Daoy (cell line): ENCODE measurements around the gene ADAMTS3. TPM values are rescaled to one million over a fixed set of nuclear protein-coding genes. Genes with fewer than 3 reads are reported as not detected.
A peak's percentile ranks its signal among the peaks of the same experiment; 100 is the strongest.

ENCODE experiments used
- DNase-seq: peaks from one replicate; pipeline ENCODE4 v3.0.0-alpha.2; 2015; ENCODE audit warnings: low read depth
- total RNA-seq: library from RNA; depleted of rRNA; stranded (reverse); fragments of >200 nt; shearing (Covaris generic); gene quantifications from 2 replicates; pipeline ENCODE4 v1.2.3, GENCODE V29; 2014; rRNA removed

ADAMTS3 gene
- 0.57 and 1.6 TPM in 2 replicates for total RNA-seq

DNA sequence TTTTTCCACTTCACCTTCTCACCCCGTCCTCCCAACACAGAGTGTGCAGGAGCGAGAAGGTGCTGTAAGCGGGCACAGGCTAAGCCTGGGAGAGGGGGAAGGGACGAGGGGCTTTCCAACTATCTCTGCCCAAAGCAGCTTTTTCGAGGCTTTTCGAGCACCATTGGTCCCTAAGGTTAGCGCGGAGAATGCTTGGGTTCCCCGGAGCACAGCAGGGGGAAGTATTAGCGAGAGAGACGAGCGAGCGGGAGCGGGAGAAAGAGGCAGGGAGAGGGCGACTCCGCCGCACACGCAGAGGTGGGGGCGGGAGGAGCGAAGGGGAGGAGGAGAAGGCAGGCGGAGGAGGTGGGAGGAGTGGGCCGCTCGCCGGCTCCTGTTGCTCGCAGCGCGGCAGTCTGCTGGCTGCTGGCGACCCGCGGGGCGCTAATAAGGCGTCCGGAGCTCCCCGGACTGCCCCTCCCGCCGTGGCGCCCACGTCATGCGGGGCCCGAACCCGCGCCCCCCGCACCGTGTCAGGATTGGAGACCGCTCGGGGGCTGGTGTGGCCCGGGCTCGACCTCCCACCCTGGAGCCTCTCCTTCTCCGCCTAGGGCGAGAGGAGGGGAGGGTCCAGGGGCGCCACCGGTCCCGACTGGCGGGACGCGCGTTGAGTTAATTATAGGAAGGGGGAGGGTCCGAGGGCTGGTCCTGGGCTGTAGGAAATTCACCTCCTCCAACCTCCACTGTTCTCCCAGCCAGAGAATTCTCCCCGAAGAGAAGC, at the start of gene ADAMTS3:
ADAMTS3 (minus strand) TSS at position 263 of the 760 bp plus-strand sequence. CDS start 459 bp downstream, outside the sequence.
- DNase-seq, result peak; percentile 46

DNA sequence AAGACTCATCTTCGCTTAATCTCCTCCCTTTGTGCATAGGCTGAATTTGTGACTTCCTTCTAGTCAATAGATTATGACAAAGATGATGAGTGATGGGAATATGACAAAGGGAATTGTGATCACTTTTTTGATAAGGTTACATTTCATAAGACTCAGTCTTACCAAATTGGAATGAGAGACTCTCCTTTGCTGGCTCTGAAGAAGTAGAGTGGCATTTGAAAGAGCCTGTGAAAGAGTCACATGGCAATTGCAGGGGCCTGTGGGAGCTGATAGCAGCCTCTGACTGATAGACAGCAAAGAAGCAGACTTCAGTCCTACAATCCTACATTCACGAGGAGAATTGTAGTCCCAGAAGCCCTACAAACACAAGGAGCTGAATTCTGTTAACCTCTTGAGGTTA, 44.9 kb upstream of the ADAMTS3 start:
- no peak for DNase-seq

DNA sequence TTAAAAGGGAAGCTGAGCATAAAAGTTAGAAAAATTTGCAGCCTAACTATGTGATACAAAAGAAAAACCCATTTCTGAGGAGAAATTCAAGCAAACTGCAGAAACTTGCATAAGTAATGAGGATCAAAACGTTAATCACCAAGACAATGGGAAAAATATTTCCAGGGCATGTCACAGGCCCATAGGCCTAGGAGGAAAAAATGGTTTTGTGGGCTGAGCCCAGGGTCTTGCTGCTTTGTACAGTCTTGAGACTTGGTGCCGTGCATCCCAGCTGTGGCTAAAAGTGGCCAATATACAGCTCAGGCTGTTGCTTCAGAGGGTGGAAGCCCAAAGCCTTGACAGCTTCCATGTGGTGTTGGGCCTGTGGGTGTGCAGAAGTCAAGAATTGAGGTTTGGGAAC, 37.7 kb upstream of the ADAMTS3 start:
- DNase-seq, result no peak

DNA sequence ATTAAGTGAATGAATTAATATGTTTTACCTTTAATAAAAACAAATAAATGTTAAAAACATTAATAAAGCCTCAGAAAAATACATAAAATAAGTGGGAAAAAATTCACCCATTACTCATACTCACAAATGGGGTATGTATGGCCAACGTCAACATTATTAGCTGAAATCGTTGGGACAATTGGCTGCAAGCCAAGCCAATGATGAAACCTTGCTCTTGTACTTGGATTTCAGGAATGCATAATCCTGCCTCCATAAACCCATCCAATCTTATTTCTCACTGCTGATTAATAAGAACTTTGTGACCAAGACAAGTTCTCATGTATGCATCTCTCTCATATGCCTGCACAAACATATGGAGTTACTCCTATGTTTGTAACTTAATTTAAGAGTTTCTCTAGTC, 35.3 kb upstream of the ADAMTS3 start:
- no peak for DNase-seq

DNA sequence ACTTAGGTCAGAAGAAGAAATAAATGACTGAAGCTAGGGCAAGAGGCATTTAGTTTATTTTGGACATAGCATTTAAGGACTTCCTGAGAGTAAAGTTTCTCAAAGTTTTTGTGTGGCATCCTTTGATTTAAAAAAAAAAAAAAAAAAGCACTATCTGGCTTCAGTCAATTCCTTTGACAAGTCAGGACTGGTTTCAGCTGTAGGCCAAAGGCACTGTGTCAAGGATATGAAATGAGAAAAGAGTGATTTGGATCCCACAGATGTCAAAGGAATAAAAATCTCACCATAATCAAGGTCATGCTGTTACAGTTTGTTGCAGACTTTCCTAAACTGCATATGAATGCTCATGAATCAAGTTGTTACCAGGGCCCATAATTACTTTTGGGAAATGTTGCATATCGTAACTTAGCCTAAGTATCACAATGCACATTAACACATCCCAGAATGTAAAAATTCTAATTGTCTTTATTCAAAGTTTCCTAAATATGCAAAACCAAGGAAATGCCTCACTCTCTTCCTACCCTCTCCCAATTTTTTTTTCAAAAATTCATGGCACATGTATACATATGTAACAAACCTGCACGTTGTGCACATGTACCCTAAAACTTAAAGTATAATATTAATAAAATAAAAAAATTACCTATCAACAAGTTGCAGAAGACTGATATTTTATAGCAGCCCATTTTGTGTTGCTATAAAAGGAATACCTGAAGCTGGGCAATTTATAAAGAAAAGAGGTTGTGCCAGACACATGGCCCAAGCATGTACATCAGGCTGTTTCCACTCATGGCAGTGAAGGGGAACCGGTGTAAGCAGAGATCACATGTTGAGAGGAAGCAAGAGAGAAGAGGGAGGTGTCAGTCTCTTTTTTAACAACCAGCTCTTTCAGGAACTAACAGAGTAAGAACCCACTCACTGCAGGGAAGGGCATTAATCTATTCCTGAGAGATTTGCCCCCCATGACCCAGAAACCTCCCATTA, 33.7 kb upstream of the ADAMTS3 start:
- no peak for DNase-seq

DNA sequence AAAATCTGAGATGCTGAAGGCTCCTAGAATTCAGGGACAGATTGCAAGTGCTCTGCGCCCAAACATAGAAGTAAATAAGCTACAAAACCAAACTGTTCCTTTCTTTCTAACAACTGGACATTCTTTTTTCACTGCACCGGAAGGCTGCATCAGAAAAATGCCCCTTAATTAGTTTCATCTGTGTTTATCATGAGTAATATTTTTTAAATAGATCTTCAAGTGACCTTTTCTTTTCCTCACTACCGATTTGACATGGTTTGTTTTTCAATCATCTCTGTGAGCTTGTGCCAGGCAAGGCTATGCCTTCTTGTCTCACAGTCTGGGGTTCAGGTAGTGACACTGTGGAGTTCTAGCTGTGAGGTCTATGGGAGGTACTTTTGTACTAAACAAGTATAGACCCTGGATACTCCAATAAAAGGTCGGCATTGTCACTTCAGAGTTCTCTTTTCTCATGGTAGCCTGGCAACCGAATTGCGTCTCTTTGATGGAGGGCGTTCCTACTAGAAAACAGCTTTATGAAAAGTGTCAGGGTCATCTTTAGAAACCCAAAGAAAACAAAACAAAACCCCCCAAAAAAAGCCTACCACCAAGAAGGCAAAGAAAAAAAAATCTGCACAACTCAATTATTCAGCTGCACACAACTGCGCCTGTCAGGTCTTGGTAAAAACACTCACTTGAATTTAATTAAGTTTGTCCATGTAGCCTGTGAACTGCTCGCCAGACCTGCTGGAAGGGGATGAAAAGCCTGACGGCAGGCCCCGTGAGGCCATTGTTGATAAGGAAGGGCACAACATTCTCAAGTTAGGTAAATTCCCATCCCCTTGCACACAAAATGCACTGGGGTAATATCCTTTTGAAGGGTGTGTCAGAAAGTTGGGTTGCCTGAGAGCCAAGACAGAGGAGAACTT, 22.8 kb upstream of the ADAMTS3 start:
- DNase-seq, result no peak

DNA sequence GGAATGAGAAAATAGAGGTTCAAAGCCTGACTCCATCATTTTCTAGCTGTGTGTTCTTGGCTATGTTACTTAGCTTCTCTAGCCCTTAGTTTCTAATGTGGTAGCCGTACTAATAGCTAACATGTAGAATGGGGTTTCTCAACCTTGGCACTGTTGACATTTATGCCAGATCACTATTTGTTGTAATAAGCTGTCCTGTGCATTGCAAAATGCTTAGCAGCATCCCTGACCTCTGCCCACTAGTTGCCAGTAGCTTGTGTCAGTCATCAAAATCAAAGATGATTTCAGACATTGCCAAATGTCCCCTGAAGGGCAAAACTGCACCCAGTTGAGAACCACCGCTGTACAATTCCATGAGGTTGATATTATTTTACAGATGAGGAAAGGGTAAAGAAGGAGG, 18.3 kb upstream of the ADAMTS3 start:
- DNase-seq, result no peak

DNA sequence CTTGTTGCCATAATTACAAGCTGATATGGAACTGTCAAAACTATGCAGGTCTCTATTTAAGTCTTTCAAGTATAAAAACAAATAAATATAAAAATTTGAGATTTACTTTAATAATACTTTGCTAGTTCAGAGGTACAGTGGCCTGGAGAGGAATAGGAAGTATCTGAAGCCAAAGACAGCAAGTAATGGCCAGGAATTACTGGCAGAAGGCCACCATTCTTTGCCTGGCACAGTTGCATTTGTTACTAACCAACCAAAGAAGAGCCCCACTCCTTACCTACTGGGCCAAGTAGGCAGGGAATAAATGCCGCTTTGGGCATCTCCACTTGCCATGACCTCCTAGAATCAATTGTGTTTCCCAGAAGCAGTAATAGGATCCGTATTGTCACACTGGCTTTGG, 13.8 kb upstream of the ADAMTS3 start:
- DNase-seq, result no peak

DNA sequence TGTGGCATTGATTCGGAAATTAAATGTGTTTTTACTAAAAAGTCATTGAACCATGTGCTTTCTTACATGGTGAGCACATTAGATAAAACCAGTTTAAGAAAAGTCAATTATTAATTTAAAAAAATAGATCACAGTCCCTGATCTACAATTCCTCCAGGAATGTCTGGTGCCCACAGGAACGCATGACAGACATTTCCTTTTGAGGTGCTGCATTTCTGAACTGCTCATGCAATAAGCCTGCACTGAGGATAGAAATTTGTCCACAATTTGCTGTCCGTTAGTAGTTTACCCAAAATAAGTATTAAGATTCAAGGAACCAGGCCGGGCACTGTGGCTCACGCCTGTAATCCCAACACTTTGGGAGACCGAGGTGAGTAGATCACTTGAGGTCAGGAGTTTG, 8.2 kb upstream of the ADAMTS3 start:
- DNase-seq, result no peak

DNA sequence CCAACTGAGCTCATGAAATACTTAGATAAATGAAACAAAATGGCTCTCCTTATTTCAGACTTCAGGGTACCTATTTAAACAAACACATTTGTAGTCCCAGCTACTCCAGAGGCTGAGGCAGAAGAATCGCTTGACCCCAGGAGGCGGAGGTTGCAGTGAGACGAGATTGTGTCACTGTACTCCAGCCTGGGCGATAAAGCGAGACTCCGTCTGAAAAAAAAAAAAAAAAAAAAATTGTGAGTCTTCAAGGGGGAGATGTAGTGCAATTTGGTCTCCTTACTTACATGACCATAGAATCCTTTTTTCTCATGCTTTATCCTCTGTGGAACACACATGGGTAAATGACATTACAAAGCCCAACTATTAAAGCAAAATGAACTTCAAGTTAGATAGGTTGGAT, 2.3 kb upstream of the ADAMTS3 start:
- no peak for DNase-seq

DNA sequence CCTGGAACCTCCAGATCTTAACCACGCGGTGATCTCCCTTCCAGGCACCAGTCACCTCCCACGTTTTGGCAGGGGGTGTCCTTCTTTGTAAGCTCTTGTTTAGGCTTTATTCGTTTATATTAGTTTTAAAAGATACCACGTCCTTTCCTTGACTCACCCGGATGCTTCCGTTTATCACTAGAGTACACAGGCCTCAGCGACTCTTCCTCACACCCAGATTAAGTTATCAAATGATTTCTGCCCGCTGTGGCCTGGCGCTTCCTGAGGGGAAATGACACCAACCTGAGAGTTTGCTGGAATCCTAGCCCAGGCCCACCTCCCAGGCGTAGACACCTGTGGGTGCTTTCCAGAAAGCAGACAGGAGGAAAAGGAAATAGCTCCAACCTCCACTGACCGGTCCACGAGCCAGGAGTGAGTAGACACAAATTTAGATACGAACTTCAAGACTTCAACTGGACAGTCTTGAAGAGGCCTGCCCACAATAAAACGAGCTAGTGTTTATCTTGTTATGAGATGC, 756 bp upstream of the ADAMTS3 start:
- DNase-seq, result peak; percentile 0

DNA sequence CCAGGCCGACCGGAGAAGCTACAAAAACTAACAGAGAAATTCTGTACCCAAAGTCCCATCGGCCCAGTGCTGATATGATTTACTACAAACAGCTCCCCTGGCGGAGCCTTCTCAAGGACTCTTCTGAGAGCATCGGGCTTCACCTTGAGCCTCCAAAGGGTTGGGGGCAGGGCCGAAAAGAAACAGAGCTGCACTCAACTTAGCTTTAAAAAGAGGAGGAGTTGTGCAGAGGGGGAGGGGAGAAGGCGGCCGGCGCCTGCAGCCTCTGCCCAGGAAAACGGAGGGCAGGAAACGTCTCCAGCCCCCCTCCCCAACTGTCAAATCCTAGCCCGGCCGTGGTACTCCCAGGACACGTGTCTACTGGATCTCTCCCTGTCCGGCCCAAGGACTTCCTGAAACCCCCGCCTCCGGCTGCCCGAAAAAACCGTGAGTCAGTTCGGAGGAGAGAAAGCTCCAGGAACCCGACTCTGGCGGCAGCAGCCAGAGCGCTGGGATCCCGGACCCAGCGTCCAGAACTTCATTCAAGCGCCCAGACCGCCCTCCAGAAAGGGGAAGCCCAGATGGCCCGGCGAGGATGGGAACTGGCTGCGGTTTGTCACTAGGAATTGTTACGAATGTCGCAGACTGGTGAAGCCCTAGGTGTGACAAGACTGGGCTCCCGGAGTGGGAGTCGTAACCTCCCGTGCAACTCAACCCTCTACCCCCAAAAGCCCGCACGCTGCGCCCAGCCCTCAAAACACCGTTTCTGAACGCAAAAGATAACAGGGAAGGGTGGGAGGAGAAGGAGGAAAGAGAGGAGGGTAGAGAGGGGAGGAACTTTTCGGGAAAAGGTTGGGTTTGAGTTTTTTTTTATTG, 973 bp downstream of the ADAMTS3 start:
- peak; percentile 70 for DNase-seq

DNA sequence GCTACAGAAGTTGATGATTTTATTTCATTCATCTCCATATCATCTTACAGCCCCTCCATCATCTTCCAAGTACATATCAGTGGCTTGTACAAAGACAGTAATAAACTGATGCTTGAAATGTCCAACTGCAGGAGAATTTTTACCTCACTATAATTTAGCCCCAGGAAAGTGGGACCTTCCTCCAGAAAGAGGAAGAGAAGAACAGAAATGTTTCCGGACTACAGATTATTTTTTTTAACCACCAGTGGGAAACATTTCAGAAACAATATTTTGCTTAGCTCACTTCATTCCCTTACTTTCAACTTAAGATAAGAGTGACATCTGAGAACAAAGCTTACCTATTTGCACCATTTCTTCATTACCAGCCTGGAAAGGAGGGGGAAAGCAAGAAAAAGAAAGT, 2.0 kb downstream of the ADAMTS3 start:
- no peak for DNase-seq

DNA sequence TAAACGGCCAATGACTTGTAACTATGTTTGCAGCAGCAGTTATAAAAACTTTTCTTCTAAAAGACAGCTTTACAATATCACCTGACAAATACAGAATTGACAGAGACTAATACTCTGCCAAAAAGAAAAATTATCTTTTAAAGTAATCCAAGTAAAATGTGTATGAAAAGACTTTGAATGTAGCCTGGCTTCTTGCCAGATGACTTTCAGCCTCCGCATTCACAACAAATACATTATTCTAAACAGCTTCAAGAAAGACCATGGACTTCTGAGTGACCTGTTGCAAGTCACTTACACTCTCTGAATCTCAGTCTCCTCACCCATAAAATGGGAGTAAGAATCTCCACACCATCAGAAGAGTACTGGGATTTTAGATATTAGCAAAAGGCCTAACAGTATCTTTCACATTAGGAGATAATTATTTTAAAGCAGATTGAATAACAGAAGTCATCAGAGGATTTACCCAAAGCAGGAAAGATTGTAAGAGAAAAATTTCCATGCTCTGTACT, 2.5 kb downstream of the ADAMTS3 start:
- no peak for DNase-seq

DNA sequence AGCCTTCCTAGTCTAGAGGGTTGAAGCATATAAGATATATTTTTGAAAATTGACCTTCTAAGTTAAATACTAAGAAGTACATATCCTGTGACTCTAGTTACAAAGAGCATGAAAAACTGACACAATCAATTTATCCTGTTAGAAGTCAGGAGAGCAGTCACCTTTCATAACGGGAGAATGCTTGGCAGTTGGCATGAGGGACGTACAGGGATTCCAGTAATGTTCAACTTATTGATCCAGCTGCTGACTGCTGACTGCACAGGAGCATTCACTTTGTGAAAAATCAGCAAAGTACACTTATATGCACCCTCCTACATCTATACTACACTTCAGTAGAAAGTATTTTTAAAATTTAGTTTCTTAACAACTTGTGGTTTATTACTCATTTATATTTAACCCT, 4.2 kb downstream of the ADAMTS3 start:
- no peak for DNase-seq

DNA sequence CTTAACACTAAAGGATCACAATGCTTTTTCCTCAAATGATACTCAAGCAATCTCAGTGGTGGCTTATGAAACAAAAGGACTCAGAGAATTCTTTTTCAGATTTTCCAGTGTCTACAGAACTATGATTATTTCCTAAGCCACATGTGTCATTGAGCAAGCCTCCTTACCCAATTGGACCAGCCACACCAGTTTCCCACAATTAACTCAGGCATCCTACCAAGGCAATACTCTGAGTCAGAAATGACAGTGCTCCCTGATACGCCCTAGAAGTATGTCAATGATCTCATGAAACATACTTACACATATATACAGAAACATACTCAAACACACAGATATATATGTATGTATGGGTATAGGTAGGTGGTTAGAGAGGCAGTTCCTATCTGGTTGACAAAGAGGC, 4.8 kb downstream of the ADAMTS3 start:
- peak; percentile 7 for DNase-seq

DNA sequence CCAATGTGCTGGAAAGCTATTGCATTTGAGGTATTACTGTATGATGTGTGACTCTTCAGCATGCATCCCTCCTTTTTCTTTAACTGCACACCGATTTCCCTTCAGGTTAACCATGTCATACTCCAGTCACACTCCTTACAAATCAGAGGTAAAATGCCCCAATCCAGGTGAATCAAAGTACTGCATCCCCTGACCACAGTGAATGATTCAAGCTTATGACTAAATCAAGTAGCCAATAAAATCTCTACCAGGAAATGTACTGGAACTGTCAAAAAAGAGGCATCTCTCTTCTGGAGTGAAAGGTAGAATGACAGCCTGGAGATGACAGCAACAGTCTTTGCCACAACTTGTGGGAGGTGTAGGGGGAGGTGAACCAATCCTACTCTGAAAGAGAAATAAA, 10.4 kb downstream of the ADAMTS3 start:
- DNase-seq, result no peak

DNA sequence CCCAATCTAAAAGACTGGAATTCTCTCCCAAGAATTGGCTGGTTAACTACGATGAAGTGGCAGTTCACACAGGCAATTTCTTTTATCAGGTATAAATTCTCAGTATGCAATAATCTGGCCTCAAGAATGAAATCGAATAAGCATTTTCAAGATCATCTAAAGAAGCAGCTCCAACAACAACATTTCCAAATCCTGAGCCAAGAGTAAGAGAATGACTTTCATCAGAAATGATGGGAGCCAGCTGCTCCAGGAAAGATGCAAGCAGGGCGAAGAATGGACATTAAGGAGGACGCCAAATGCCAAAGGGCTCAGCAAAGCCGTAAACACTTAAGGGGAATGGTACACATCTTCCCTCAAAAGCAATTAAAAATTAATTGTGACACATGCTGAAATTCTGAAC, 12.0 kb downstream of the ADAMTS3 start:
- no peak for DNase-seq

DNA sequence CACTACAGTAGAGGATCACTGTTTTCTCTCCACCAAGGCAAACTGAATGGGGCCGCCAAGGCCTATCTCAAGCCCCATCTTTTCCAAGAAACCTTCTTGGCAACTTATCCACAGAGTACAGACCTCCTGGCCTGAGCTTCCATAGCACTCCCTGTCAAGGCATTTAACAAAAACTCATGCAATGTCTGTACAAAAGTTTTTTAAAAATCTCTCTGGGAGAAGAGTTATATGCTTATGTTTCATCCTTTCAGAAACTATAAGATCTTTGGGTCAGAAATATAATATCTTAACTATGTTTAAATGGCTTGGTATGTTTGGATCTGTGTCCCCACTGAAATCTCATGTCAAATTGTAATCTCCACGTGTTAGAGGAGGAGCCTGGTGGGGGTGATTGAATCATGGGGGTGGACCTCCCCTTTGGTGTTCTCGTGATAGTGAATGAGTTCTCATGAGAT, 13.6 kb downstream of the ADAMTS3 start:
- no peak for DNase-seq
